ENCODE results near the gene DLEC1.
"Not testable (repeated sequence)": the region's sequence is repeated elsewhere in the genome, so short reads cannot be mapped to it uniquely, and the experiment has no call there.

DLEC1 gene

GRCh38 chr3:38038447-38038911 is 529 bp upstream of the DLEC1 start:
- DNase-seq: peak in 1 of 2 experiments; percentile 23

- peak; percentile 96 to 97 for DNase-seq
Measured at GRCh38 chr3:38039899-38040261, 872 bp downstream of the DLEC1 start.

- DNase-seq: no peak
Measured at GRCh38 chr3:38040401-38040800, 1.4 kb downstream of the DLEC1 start.

GRCh38 chr3:38043486-38043885 is 4.5 kb downstream of the DLEC1 start:
- peak; percentile 18 to 23 for DNase-seq

- no peak for DNase-seq
Measured at GRCh38 chr3:38046027-38046426, 7.0 kb downstream of the DLEC1 start.

- DNase-seq: no peak
Measured at GRCh38 chr3:38046821-38047220, 7.8 kb downstream of the DLEC1 start.

GRCh38 chr3:38047896-38048295 is 8.9 kb downstream of the DLEC1 start:
- no peak for DNase-seq

GRCh38 chr3:38049358-38050126 is 10.5 kb downstream of the DLEC1 start:
- DNase-seq: no peak

- DNase-seq: no peak
Measured at GRCh38 chr3:38051131-38051530, 12.1 kb downstream of the DLEC1 start.

GRCh38 chr3:38053286-38053685 is 14.3 kb downstream of the DLEC1 start:
- not testable (repeated sequence) for DNase-seq

- DNase-seq: not testable (repeated sequence)
Measured at GRCh38 chr3:38053813-38054498, 14.9 kb downstream of the DLEC1 start.

GRCh38 chr3:38054499-38055001 is 15.5 kb downstream of the DLEC1 start:
- DNase-seq: no peak

- no peak for DNase-seq
Measured at GRCh38 chr3:38059148-38059547, 20.1 kb downstream of the DLEC1 start.

- no peak for DNase-seq
Measured at GRCh38 chr3:38059591-38059990, 20.6 kb downstream of the DLEC1 start.

- DNase-seq: no peak
Measured at GRCh38 chr3:38062809-38063208, 23.8 kb downstream of the DLEC1 start.

- DNase-seq: not testable (repeated sequence)
Measured at GRCh38 chr3:38064453-38064852, 25.4 kb downstream of the DLEC1 start.

GRCh38 chr3:38067508-38068233 is 28.7 kb downstream of the DLEC1 start:
- DNase-seq: peak; percentile 2 to 22

GRCh38 chr3:38070013-38070412 is 31.0 kb downstream of the DLEC1 start:
- no peak for DNase-seq

GRCh38 chr3:38077073-38077472 is 38.1 kb downstream of the DLEC1 start:
- not testable (repeated sequence) for DNase-seq

GRCh38 chr3:38082296-38082695 is 43.3 kb downstream of the DLEC1 start:
- DNase-seq: not testable (repeated sequence)

GRCh38 chr3:38083254-38083653 is 44.2 kb downstream of the DLEC1 start:
- not testable (repeated sequence) for DNase-seq

GRCh38 chr3:38083871-38084333 is 44.9 kb downstream of the DLEC1 start:
- no peak for DNase-seq

All from AML-193 (cell line).